Measurements from ENCODE around the gene PLA2G4F.

DNA sequence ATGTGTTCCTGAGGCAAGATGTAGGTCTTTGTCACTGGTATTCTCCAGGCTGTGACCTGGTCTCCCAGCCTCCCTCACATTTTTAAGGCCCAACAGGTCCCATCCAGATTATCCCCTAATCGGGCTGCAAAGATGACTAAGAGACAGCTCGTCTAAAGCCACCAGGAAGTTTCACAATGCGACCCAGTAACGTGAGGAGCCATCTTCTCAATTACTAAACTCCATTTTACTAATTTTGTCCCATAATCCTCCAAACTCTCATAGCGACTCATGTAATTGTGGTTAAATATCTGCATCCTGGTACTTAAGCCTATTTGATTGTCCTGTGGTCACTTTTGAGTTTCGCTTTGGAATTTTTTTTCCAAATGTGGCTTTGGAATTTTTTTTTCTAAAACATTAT is 8.7 kb upstream of the PLA2G4F start:
- TF ChIP-seq POLR2A (IDR thresholded peaks at IDR 0.05) = no peak
- TF ChIP-seq, protein P1, sequence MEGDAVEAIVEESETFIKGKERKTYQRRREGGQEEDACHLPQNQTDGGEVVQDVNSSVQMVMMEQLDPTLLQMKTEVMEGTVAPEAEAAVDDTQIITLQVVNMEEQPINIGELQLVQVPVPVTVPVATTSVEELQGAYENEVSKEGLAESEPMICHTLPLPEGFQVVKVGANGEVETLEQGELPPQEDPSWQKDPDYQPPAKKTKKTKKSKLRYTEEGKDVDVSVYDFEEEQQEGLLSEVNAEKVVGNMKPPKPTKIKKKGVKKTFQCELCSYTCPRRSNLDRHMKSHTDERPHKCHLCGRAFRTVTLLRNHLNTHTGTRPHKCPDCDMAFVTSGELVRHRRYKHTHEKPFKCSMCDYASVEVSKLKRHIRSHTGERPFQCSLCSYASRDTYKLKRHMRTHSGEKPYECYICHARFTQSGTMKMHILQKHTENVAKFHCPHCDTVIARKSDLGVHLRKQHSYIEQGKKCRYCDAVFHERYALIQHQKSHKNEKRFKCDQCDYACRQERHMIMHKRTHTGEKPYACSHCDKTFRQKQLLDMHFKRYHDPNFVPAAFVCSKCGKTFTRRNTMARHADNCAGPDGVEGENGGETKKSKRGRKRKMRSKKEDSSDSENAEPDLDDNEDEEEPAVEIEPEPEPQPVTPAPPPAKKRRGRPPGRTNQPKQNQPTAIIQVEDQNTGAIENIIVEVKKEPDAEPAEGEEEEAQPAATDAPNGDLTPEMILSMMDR (IDR thresholded peaks at IDR 0.05) = no peak
